Measurements from ENCODE around the gene ANAPC15. TPM values are rescaled to one million over a fixed set of nuclear protein-coding genes. Genes with fewer than 3 reads are reported as not detected.

ANAPC15 gene
- polyA plus RNA-seq, 1 of the 3 experiments (the other 2 are of a cell fraction) = 92.3 TPM

DNA sequence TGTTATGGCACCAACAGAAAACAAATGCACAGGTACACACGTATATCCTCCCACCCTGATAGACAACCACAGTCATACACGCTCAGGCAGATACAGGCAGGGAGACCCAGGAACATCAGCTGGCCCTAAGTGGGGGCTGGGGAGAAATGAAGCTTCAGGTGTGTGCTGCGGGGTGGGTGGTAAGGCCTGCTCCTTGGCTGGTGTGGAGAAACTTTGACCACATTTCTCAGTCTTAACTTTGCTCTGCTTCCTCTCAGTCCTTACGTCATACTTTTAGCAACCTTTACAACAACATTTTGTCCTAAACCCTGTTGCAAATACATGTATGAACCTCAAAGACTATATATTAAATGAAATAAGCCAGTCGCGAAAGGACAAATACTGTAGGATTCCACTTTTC lies 6.7 kb upstream of the ANAPC15 start:
- Histone ChIP-seq H3K9ac (no peak overlapping the region), H3K79me2 (ENCODE audit: insufficient read depth) (no peaks in the 10 kb centered on the region), H3K4me3 (ENCODE audit: low read depth in 2 of 2, low read length in 1 of 2) (no peak overlapping the region), H3K4me1 (ENCODE audit: control insufficient read depth in 1 of 2, insufficient read depth in 2 of 2, low read depth in 1 of 2, low read length in 1 of 2) (no peaks in the 10 kb centered on the region), H3K9me3 (no peaks in the 10 kb centered on the region), H3K36me3 (replicated peaks in 1 of 2; ENCODE audit: control insufficient read depth in 1 of 2, insufficient read depth in 2 of 2, low read length in 1 of 2) (no peaks in the 10 kb centered on the region), H2AFZ (ENCODE audit: low read depth) (no peak overlapping the region), H3K9me2 (no peaks in the 10 kb centered on the region), H3F3A (replicated peaks; ENCODE audit: insufficient read depth) (no peaks in the 10 kb centered on the region), H3K4me2 (no peak overlapping the region), H3K27me3 (ENCODE audit: insufficient read depth) (no peaks in the 10 kb centered on the region; the same call in 1 of the 2 replicates), H4K20me1 (ENCODE audit: insufficient read depth) (no peaks in the 10 kb centered on the region), H3K27ac (ENCODE audit: low read depth in 2 of 2, low read length in 1 of 2) (no peak overlapping the region)
- no peak for DNase-seq
- ChIA-PET CTCF (no interaction called here), POLR2A (no interaction called here)
- WGBS (ENCODE audit: low lambda C conversion rate) = 82% methylated on average over 6 of the region's 6 CpGs
- no peak for TF ChIP-seq RAD21 (IDR thresholded peaks at IDR 0.05; ENCODE audit: low read length)
- no peak for TF ChIP-seq TCF12 (IDR thresholded peaks at IDR 0.05)
- no peak for TF ChIP-seq TAF1 (IDR thresholded peaks at IDR 0.05; ENCODE audit: borderline replicate concordance, low read depth, low read length)
- TF ChIP-seq, protein P1, sequence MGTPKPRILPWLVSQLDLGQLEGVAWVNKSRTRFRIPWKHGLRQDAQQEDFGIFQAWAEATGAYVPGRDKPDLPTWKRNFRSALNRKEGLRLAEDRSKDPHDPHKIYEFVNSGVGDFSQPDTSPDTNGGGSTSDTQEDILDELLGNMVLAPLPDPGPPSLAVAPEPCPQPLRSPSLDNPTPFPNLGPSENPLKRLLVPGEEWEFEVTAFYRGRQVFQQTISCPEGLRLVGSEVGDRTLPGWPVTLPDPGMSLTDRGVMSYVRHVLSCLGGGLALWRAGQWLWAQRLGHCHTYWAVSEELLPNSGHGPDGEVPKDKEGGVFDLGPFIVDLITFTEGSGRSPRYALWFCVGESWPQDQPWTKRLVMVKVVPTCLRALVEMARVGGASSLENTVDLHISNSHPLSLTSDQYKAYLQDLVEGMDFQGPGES (IDR thresholded peaks at IDR 0.05; ENCODE audit: low read depth, low read length) = no peak
- TF ChIP-seq CHD2 (IDR thresholded peaks at IDR 0.05; ENCODE audit: low read length, partially characterized antibody) = no peak
- no peak for TF ChIP-seq GATA2 (CRISPR knock-in tag; IDR thresholded peaks at IDR 0.05)
- TF ChIP-seq RCOR1 (IDR thresholded peaks at IDR 0.05; ENCODE audit: low read length) = no peak
- no peak for TF ChIP-seq FOXJ3 (CRISPR knock-in tag; IDR thresholded peaks at IDR 0.05)
- TF ChIP-seq YY1 (IDR thresholded peaks at IDR 0.05; ENCODE audit: low read depth) = no peak
- TF ChIP-seq JUND (IDR thresholded peaks at IDR 0.05) = no peak
- no peak for TF ChIP-seq REST (IDR thresholded peaks at IDR 0.05; ENCODE audit: low read depth, low read length)
- TF ChIP-seq SMC3 (IDR thresholded peaks at IDR 0.05; ENCODE audit: low read depth, low read length) = no peak
- TF ChIP-seq GABPA (IDR thresholded peaks at IDR 0.05; ENCODE audit: low read depth) = no peak
- no peak for TF ChIP-seq MXI1 (IDR thresholded peaks at IDR 0.05; ENCODE audit: low read depth, low read length)
- no peak for TF ChIP-seq USF1 (IDR thresholded peaks at IDR 0.05; ENCODE audit: borderline replicate concordance, low read depth)
- TF ChIP-seq TEAD4 (IDR thresholded peaks at IDR 0.05; ENCODE audit: borderline replicate concordance, insufficient read depth) = no peak
- TF ChIP-seq NFIC (IDR thresholded peaks at IDR 0.05; ENCODE audit: borderline replicate concordance) = no peak
- no peak for TF ChIP-seq EP300 (IDR thresholded peaks at IDR 0.05; ENCODE audit: borderline replicate concordance in 1 of 2, low read depth in 1 of 2, low read length in 1 of 2)
